ENCODE measurements around the gene RHOB.

DNA sequence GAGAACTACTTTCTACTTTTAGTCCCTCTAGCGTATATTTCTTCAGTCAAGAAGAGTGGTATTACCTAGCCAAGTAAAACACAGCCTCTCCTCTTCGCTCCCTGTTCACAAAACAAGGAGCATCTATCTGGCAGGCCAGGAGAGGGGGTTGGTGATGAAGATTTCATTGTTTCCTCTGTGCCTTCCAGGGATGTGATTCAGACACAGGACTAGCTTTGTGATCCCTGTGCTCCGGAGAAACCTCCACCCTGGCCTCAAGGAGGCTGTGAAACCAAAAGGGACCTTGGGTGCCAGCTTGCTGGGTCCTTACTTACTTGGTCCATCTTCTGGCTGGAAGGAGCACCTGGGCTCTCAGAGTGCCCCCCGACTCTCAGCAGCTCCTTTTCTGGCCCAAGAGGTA is 5.7 kb downstream of the RHOB start:
- TF ChIP-seq, protein P1, sequence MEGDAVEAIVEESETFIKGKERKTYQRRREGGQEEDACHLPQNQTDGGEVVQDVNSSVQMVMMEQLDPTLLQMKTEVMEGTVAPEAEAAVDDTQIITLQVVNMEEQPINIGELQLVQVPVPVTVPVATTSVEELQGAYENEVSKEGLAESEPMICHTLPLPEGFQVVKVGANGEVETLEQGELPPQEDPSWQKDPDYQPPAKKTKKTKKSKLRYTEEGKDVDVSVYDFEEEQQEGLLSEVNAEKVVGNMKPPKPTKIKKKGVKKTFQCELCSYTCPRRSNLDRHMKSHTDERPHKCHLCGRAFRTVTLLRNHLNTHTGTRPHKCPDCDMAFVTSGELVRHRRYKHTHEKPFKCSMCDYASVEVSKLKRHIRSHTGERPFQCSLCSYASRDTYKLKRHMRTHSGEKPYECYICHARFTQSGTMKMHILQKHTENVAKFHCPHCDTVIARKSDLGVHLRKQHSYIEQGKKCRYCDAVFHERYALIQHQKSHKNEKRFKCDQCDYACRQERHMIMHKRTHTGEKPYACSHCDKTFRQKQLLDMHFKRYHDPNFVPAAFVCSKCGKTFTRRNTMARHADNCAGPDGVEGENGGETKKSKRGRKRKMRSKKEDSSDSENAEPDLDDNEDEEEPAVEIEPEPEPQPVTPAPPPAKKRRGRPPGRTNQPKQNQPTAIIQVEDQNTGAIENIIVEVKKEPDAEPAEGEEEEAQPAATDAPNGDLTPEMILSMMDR (IDR thresholded peaks at IDR 0.05): peak in 2 of 6 experiments; percentile 5 to 8
- TF ChIP-seq POLR2A (IDR thresholded peaks at IDR 0.05): no peak
